Dermis microvascular lymphatic vessel endothelial cell (primary cell): ENCODE measurements around the gene RPS6KB1. TPM values are rescaled to one million over a fixed set of nuclear protein-coding genes. Genes with fewer than 3 reads are reported as not detected.
"Not testable (repeated sequence)": the region's sequence is repeated elsewhere in the genome, so short reads cannot be mapped to it uniquely, and the experiment has no call there.

Experiments
- DNase-seq, 2 donors: peaks; one replicate each; pipeline versions ENCODE4 v3.0.0 to v3.0.0-alpha.2; 2010; ENCODE audit warnings: low read depth in 2 of 2
- total RNA-seq: library from RNA; depleted of rRNA; stranded (reverse); fragments of >200 nt; gene quantifications from 2 replicates; pipeline ENCODE4 v1.2.1, GENCODE V29; 2014

Gene RPS6KB1
- 16.6 and 16.8 TPM in 2 replicates for total RNA-seq

- DNase-seq, result peak; percentile 99 to 100
These were observed at the start of gene RPS6KB1, which contains the start of gene TUBD1 for GRCh38 chr17:59892924-59893675. Gene RPS6KB1, plus strand, starts transcription at chr17:59893121. Its CDS starts 64 bp downstream, at chr17:59893185. Gene TUBD1, minus strand, starts transcription at chr17:59892943. Its CDS starts 1,941 bp downstream, at chr17:59891002.

DNA sequence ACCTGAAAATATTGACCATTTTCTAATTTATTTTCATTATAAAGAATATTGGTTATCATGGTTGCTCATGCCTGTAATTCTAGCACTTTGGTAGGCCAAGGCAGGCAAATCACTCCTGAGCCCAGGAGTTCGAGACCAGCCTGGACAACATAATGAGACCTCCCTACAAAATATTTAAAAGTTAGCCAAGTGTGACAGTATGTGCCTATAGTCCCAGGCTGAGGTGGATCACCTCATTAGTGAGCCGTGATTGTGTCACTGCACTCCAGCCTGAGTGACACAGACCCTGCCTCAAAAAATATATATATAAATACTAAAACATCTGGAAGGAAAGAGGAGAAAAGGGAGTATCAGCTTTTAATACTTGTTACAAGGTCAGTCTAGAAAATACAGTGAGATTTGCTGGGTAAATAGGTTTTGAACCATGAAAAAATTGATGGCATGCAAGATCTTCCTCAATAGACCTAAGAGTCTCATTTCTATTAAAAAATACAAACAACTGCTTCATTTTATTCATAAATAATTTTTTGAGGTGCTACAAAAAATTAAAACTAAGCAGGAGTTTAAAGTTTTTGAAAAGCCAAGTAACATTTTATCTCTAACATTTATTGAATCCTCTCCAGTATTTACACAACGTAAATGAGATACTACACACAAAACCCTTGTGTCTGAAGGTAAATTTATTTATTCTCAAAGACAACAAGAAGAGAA lies 47.9 kb upstream of the RPS6KB1 start:
- DNase-seq, result peak; percentile 25 to 48

- DNase-seq, result peak; percentile 31 to 71
These were observed 47.1 kb upstream of the RPS6KB1 start for GRCh38 chr17:59845595-59846393.

DNA sequence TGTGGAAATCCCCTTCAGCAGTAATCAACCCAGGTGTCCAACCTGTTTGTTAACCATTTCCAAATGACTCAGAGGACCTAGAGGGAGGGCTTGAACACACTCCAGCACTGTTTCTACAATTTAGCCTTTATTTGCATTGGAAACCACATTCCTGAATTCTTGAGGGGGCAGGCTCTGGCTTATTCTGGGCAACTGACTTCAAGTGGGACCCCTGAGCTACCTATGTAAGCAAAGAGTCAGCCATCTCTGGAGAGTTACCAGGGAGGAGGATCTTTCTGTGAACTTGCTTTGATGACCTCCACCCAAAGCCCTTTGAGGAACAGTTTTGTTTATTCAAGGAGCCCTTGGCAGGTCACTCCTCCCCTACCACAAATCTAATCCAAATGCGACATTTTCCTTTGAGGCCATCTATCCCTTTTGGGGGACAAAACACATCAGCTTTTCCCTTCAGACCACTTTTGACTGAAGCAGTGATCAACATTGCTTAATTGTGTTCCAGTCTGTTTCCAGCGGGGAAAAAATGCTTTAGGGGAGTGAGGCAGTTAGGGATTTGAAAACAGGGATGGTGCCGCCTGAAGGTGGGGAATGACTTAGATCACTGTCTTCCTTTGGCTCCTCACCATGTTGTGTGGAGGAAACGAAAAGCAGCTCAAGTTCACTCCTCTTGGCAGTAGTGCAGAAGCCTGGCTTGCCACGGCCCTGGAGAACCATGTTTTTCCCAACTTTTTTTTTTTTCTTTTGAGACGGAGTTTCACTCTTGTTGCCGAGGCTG lies 46.3 kb upstream of the RPS6KB1 start:
- peak; percentile 64 to 83 for DNase-seq

- DNase-seq, result no peak
These were observed 44.6 kb upstream of the RPS6KB1 start for GRCh38 chr17:59848385-59848668.

- DNase-seq, result no peak
These were observed 44.1 kb upstream of the RPS6KB1 start for GRCh38 chr17:59848778-59849177.

DNA sequence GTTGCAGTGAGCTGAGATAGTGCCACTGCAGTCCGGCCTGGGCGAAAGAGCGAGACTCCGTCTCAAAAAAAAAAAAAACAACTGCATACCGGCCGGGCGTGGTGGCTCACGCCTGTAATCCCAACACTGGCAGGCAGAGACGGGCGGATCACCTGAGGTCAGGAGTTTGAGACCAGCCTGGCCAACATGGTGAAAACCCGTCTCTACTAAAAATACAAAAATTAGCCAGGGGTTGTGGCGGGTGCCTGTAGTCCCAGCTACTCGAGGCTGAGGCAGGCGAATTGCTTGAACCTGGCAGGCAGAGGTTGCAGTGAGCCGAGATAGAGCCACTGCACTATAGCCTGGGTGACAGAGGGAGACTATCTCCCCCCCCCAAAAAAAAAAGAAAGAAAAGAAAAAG lies 42.6 kb upstream of the RPS6KB1 start:
- not testable (repeated sequence) for DNase-seq

GRCh38 chr17:59851439-59852375 lies 41.2 kb upstream of the RPS6KB1 start:
- peak in 1 of 2 donors; percentile 23 for DNase-seq

- not testable (repeated sequence) for DNase-seq
These were observed 40.1 kb upstream of the RPS6KB1 start for GRCh38 chr17:59852847-59853167.

DNA sequence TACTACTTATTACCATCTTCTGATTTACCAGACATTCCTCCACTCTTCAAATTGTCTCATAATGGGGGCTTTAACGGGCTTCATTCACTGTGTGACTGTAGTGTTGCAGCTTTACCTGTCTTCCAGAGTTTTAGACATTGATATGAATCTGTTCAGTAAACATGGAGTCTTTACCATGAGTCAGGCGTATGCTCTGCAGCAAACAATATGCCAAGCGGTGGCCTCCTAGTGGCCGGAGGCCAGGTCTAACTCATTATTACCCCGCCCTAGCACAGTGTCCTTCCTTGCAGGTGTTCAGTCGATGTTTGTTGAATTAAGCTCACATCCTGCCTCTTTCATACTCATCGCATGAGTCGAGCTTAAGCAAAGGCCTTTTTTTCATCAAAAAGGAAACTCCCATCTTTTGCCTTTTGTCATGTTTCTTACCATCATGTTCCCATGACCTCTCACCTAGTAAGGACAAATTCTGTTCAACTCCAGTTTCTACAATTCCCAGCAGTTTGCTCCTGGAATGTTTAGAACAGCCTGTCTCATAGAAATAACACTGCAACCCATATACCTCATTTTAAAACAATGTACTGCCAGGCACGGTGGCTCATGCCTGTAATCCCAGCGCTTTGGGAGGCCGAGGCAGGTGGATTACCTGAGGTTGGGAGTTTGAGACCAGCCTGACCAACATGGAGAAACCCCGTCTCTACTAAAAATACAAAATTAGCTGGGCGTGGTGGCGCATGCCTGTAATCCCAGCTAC lies 39.6 kb upstream of the RPS6KB1 start:
- DNase-seq, result peak; percentile 34 to 95

DNA sequence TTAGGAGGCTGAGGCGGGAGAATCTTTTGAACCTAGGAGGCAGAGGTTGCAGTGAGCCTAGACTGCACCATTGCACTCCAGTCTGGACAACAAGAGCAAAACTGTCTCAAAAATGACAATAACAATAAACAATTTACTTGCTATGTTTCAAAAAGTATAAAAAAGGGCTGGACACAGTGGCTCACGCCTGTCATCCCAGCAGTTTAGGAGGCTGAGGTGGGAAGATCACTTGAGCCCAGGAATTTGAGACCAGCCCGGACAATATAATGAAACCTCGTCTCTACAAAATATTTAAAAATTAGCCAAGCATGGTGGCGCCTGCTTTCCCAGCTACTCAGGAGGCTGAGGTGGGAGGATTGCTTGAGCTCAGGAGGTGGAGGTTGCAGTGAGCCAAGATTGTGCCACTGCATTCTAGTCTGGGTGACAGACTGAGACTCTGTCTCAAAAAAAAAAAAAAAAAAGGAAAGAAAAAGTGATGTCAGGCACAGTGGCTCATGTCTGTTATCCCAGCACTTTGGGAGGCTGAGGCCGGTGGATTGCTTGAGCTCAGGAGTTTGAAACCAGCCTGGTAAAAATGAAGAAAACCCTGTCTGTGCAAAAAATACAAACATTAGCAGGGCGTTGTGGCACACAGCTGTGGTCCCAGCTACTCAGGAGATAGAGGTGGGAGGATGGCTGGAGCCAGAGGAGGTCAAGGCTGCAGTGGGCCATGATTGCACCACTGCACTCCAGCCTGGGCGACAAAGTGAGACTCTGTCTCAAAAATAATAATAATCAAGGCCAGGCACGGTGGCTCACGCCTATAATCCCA lies 38.8 kb upstream of the RPS6KB1 start:
- DNase-seq, result not testable (repeated sequence)

GRCh38 chr17:59856859-59857794 lies 35.8 kb upstream of the RPS6KB1 start:
- no peak for DNase-seq

DNA sequence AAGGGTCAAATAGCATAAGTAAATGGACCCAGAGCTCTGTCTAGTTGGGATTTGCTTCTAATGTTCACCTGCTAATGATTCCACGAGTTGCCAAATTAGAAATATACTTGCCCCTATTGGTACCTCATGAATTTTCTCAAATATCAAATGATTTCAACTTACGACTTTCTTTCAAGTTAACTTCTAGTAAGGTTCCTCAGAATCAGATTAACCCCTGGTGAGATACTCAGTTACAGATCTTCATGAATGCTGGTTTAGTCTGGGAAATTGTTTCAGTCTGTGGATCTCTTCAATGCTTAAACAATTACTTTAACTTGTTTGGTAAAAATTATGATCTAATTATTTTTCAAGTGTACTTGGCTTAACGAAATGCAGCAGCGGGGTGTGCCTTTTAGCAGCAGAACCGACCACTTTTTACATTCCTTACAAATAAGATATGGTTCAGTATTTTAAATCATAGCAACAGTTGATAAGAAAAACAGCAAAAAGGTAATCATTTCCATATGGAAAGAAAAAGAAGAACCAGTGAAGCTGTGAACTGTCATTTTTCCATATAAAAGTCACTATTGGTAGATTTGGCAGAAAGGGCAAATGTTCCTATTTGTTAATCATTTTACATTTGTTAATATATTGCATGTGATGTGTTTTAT lies 34.6 kb upstream of the RPS6KB1 start:
- no peak for DNase-seq

- no peak for DNase-seq
These were observed 34.0 kb upstream of the RPS6KB1 start for GRCh38 chr17:59858932-59859331.

DNA sequence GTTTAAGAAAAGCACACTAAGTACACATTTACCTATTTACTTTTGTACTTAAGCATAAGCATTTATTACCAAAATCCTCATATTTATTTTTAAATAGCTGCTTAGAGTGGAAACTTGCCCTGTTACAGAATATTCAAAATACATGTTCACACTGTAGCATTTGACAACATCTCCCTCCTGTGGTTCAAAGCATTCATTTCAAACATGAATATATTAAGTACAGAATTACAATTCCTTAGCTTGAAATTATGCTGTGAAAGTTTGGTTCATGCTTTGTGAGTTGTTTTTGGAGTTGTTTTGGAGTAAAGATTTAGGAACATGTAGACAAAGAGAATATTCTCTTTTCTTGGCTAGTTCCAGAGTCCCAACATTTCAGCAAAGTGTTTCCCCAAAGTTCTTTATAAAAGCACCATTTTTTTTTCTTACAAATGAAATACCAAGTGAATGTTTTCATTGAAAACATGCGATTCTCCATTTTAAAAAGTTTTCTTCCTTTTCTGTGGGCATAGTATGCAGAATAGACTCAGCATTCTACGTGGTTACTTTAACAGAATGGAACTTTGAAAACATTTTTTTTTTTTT lies 33.4 kb upstream of the RPS6KB1 start:
- DNase-seq, result peak; percentile 64 to 72

- no peak for DNase-seq
These were observed 29.3 kb upstream of the RPS6KB1 start for GRCh38 chr17:59863616-59864015.

DNA sequence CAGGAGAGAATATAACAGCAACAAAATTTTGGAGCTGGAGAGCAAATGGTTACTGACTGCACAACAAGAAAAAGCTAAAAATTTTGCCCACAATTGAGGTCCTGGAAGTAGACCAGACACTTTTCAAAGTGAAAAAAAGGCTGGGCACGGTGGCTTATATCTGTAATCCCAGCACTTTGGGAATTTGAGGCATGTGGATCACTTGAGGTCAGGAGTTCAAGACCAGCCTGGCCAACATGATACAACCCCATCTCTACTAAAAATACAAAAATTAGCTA lies 23.0 kb upstream of the RPS6KB1 start:
- no peak for DNase-seq
